Astrocyte (in vitro differentiated cells and primary cell): ENCODE measurements around the gene CAPN9.

Source experiments
- CTCF ChIP-seq: IDR thresholded peaks from 2 replicates; pipeline ENCODE4 v1.5.1; 2011; ENCODE audit warnings: low read depth, mild to moderate bottlenecking, inconsistent platforms, low read length, moderate library complexity; ENCODE audit not compliant: insufficient read depth
- EZH2 ChIP-seq: IDR thresholded peaks from 2 replicates; pipeline ENCODE4 v1.6.1; 2012; ENCODE audit warnings: mild to moderate bottlenecking, low read length, inconsistent platforms; ENCODE audit not compliant: insufficient read depth

GRCh38 chr1:230757856-230758708 lies 10.9 kb downstream of the CAPN9 start:
- TF ChIP-seq EZH2: no peak
- TF ChIP-seq CTCF: no peak
